Nephron (organoid): Measurements from ENCODE around the gene CST3.

Experiments
- H3K27ac Mint-ChIP-seq, 3 experiments: 2 replicates each; pipeline ENCODE4 v1.8.0; 2020; ENCODE audit warnings: mixed read lengths in 3 of 3, mild to moderate bottlenecking in 2 of 3, moderate library complexity in 1 of 3
- H3K27me3 Mint-ChIP-seq: 2 replicates; pipeline ENCODE4 v1.8.0; 2021; ENCODE audit warnings: low read depth, mild to moderate bottlenecking, moderate library complexity, mixed read lengths
- H3K36me3 Mint-ChIP-seq: 2 replicates; pipeline ENCODE4 v1.8.0; 2020; ENCODE audit warnings: low read depth, mixed read lengths
- H3K4me1 Mint-ChIP-seq: 2 replicates; pipeline ENCODE4 v1.8.0; 2020; ENCODE audit warnings: mixed read lengths
- H3K4me3 Mint-ChIP-seq, 3 experiments: 2 replicates each; pipeline ENCODE4 v1.8.0; 2020; ENCODE audit warnings: mild to moderate bottlenecking in 3 of 3, mixed read lengths in 3 of 3, moderate library complexity in 2 of 3
- H3K9me3 Mint-ChIP-seq: 2 replicates; pipeline ENCODE4 v1.8.0; 2020; ENCODE audit warnings: mixed read lengths
- TF ChIP-seq, protein P1 (sequence below), 3 experiments: fragments of 200-600 bp; sonication (generic); IDR thresholded peaks; one replicate each; pipeline ENCODE4 v1.5.0; 2021; ENCODE audit warnings: antibody characterized with exemption in 3 of 3; ENCODE audit not compliant: unreplicated experiment in 3 of 3

The CST3 gene

DNA sequence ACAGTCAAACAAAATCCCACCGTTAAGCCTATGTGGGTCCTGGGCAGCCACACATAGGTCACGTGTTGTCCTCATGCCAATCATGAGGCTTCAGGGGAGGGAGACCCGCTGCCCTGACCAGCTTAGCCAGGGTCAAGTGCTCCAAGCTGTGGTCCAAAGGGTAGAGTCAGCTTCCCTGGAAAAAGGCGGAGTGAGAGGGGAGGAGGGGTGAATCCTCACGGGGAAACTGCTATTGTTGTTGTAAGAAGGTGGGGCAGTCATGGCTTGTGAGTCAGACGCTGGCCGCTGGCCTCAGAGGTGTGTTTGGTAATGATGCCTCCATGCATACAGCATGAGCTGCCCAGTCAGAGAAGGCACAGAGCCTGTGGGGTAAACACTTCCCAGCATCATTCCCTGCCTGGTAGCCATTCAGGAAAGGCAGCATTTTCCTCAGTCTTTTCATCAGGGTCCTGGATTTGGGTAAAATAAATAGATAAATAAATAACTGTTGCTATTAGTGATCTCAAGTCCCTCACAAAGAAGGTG lies 8.7 kb downstream of the CST3 start:
- H3K9me3 Mint-ChIP-seq = no peaks in the 10 kb centered on the region
- H3K27me3 Mint-ChIP-seq = no peaks in the 10 kb centered on the region
- peaks cover 9% of the 10 kb centered on the region for H3K36me3 Mint-ChIP-seq
- TF ChIP-seq, protein P1, sequence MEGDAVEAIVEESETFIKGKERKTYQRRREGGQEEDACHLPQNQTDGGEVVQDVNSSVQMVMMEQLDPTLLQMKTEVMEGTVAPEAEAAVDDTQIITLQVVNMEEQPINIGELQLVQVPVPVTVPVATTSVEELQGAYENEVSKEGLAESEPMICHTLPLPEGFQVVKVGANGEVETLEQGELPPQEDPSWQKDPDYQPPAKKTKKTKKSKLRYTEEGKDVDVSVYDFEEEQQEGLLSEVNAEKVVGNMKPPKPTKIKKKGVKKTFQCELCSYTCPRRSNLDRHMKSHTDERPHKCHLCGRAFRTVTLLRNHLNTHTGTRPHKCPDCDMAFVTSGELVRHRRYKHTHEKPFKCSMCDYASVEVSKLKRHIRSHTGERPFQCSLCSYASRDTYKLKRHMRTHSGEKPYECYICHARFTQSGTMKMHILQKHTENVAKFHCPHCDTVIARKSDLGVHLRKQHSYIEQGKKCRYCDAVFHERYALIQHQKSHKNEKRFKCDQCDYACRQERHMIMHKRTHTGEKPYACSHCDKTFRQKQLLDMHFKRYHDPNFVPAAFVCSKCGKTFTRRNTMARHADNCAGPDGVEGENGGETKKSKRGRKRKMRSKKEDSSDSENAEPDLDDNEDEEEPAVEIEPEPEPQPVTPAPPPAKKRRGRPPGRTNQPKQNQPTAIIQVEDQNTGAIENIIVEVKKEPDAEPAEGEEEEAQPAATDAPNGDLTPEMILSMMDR (IDR thresholded peaks at IDR 0.05; ENCODE audit: unreplicated experiment in 3 of 3) = no peak
- H3K4me1 Mint-ChIP-seq = peaks cover 10% of the 10 kb centered on the region
- H3K4me3 Mint-ChIP-seq = no peak overlapping the region
- no peak overlapping the region for H3K27ac Mint-ChIP-seq

DNA sequence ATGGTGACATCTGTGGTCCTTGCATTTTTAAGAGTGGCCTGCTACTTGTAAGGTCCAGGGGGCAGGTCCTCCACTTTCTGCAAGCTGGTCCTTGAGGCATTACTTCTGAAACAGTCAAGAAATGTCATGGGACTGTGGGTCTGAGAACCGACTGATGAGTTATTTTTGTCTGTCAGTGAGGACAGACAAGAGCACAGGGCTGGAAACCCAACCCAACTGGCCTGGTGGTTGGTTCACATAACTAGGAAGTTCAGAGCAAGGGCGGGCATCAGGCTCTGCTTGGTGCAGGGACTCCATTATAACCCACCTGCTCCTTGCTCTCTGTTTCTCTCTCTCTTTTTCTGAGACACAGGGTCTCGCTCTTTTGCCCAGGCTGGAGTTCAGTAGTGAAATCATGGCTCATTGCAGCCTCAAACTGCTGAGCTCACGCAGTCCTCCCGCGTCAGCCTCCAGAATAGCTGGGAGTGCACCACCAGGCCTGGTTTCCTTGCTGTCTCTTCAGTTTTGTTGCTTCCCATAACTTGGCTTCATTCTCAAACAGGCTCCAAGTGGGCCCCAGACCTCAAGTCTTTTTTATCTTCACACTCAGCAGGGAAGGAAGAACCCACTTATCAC lies 9.2 kb downstream of the CST3 start:
- Mint-ChIP-seq H3K4me3 (no peak overlapping the region), H3K4me1 (peaks cover 7% of the 10 kb centered on the region), H3K27ac (no peak overlapping the region), H3K36me3 (peaks cover 9% of the 10 kb centered on the region), H3K27me3 (no peaks in the 10 kb centered on the region), H3K9me3 (no peaks in the 10 kb centered on the region)
- TF ChIP-seq, protein P1 (IDR thresholded peaks at IDR 0.05; ENCODE audit: unreplicated experiment in 3 of 3) = no peak

DNA sequence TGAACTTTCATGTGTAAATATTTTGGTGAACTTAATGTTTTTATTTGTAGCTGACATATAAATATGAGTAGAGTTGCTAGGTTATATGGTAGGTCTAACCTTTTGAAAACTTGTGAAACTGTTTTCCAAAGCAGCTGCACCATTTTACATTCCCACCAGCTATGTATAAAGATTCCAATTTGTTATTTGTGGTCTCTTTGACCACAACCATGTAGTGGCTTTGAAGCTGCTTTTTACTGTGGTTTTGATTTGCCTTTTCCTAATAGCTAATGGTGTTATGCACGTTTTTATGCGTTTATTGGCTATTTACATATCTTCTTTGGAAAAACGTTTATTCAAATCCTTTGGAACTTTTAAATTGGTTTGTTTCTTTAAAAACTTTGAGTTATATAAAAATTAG lies 10.3 kb downstream of the CST3 start:
- Mint-ChIP-seq H3K9me3 (no peaks in the 10 kb centered on the region), H3K27me3 (no peaks in the 10 kb centered on the region), H3K36me3 (peaks cover 9% of the 10 kb centered on the region), H3K4me3 (no peak overlapping the region), H3K4me1 (peaks cover 4% of the 10 kb centered on the region), H3K27ac (no peak overlapping the region)
- TF ChIP-seq, protein P1 (IDR thresholded peaks at IDR 0.05; ENCODE audit: unreplicated experiment in 3 of 3) = no peak

DNA sequence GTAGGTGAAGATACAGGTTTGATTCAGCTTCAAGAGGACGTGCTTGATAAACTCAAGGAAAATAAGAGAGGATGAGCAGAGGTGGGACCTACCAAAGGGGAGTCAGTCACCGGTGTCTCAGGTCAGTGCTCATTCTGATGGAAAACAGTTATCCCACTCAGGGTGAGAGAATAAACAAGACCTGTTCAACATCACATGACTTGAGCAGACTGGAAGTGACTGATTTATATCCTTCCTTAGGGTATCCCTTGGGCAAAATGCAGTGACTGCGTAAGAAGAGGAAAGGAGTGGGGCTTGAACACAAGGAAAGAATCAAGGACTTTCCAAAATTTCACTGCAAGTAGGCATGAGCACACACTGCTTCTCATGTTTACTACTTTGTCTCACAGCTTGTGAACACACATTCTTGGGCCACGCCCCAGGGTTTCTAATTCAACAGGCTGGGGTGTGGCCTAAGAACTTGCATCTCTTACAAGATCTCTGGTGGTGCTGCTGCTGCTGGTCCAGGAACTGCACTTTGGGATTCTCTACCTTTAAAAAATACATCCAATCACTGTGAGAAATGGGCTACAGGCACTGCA lies 11.6 kb downstream of the CST3 start:
- H3K9me3 Mint-ChIP-seq = peaks cover 2% of the 10 kb centered on the region
- no peak overlapping the region for H3K4me3 Mint-ChIP-seq
- no peak overlapping the region for H3K27ac Mint-ChIP-seq
- H3K27me3 Mint-ChIP-seq = no peaks in the 10 kb centered on the region
- peaks cover 4% of the 10 kb centered on the region for H3K4me1 Mint-ChIP-seq
- H3K36me3 Mint-ChIP-seq = peaks cover 9% of the 10 kb centered on the region
- TF ChIP-seq, protein P1 (IDR thresholded peaks at IDR 0.05; ENCODE audit: unreplicated experiment in 3 of 3) = no peak

DNA sequence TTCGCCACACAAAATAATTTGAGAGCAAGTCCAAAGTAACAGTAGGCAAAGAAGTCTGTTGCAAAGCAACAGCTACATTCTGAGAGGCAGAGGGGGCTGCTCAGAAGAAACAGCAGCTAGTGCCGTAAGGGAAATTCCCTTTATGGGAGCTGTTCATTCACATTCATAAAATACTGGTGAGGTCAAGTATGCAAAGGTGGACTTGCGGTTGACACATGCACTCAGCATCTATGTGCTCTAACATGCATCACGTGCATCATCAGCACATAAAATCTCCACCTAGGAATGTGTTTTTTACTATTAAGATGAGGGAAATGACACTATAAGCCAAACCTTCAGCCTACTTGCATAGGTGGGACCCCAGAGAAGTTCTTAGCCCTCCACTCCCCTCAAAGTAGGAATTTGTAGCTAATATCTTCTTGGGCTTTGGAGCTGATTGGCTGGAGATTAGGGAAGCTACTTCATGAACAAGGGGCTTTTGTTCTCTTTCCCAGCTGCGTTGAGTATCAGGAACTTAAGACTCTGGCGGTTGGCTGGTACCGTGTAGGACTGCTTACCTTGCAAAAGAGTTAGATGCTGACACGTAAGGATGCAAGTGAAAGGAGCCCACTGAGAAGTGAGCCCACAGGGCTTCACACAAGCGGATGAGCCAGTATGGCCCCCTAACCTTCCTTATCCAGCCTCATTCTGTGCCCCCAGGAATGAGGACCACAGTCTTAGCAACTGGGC lies 12.4 kb downstream of the CST3 start:
- no peaks in the 10 kb centered on the region for H3K27me3 Mint-ChIP-seq
- H3K4me1 Mint-ChIP-seq = peaks cover 4% of the 10 kb centered on the region
- peaks cover 9% of the 10 kb centered on the region for H3K36me3 Mint-ChIP-seq
- no peak overlapping the region for H3K4me3 Mint-ChIP-seq
- TF ChIP-seq, protein P1 (IDR thresholded peaks at IDR 0.05; ENCODE audit: unreplicated experiment in 3 of 3) = no peak
- peaks cover 2% of the 10 kb centered on the region for H3K9me3 Mint-ChIP-seq
- no peak overlapping the region for H3K27ac Mint-ChIP-seq
